Peyer's patch (tissue), 4 donors: Measurements from ENCODE around the gene DERA.
A peak's percentile ranks its signal among the peaks of the same experiment; 100 is the strongest.

Experiments
- CTCF ChIP-seq, 6 experiments: fragments of 450-650 bp in 4 of 6; fragments of 200-600 bp in 2 of 6; sonication (generic) in 1 of 6; IDR thresholded peaks; one replicate each; pipeline ENCODE4 v1.5.1; 2017 to 2019; ENCODE audit warnings: antibody characterized with exemption in 6 of 6, mild to moderate bottlenecking in 3 of 6, moderate library complexity in 1 of 6
- POLR2A ChIP-seq, 2 donors: fragments of 450-650 bp; IDR thresholded peaks; one replicate each; pipeline ENCODE4 v1.5.1; 2017; ENCODE audit warnings: antibody characterized with exemption in 2 of 2, mild to moderate bottlenecking in 2 of 2, moderate library complexity in 2 of 2

- TF ChIP-seq CTCF (IDR thresholded peaks at IDR 0.05) (peak in 3 of 6 experiments; percentile 21 to 34 (median 31)), POLR2A (IDR thresholded peaks at IDR 0.05) (no peak)
Measured at GRCh38 chr12:15996948-15997347, 85.8 kb downstream of the DERA start.
